WI38 (cell line): ENCODE measurements around the gene SETD2.
"Not testable (repeated sequence)": the region's sequence is repeated elsewhere in the genome, so short reads cannot be mapped to it uniquely, and the experiment has no call there.

Experiments
- H3K4me3 ChIP-seq: 2 replicates; pipeline ENCODE4 v1.5.1; 2011; ENCODE audit warnings: low read depth, mild to moderate bottlenecking, control low read depth, low read length
- TF ChIP-seq, protein P1 (sequence below): IDR thresholded peaks from 2 replicates; pipeline ENCODE4 v1.5.1; 2012; ENCODE audit warnings: low read depth, mild to moderate bottlenecking, control low read depth, low read length

SETD2 gene

DNA sequence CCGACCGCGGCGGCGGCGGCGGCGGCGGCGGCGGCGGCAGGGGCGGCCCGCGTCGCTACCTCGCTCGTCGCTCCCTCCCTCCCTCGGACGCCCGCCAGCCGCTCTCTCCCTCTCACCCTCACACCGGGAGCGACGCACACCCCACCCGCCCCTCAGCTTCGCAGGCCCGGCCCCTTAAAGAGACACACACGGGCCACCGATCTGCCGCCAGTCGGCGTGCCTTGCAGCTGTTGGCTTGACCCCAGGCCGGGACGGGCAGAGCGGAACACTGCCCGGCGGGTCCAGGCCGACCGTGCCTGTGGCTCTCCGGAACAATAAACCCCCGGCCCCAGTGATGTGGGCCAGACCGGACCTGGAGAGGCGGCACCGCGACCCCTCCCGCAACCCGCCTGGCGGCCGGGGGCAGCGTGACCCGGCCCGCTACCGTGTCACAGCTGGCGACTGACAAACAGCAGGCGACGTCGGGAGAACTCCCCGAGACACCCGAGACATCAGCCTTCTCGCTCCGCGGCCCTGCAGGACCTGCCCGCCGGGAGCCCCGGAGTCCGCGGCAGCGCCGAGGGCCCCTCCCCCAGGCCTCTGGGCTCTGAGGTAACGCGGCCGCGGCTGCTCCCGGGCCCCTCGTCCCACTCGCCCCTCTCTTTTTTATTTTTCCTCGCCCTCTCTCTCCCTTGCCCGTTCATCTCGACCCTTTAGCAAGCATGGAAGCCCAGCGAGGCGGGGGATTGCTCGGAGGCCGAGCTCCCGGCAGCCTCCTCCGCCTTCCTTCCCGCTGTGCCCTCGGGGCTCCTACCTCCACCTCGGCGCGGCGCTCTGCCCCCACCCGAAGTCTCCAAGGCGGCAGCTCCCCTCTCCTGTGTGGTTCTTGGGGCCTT is at the start of gene SETD2:
SETD2 (minus strand) TSS at position 107 of the 875 bp plus-strand sequence. CDS start 189 bp downstream, outside the sequence.
- TF ChIP-seq, protein P1, sequence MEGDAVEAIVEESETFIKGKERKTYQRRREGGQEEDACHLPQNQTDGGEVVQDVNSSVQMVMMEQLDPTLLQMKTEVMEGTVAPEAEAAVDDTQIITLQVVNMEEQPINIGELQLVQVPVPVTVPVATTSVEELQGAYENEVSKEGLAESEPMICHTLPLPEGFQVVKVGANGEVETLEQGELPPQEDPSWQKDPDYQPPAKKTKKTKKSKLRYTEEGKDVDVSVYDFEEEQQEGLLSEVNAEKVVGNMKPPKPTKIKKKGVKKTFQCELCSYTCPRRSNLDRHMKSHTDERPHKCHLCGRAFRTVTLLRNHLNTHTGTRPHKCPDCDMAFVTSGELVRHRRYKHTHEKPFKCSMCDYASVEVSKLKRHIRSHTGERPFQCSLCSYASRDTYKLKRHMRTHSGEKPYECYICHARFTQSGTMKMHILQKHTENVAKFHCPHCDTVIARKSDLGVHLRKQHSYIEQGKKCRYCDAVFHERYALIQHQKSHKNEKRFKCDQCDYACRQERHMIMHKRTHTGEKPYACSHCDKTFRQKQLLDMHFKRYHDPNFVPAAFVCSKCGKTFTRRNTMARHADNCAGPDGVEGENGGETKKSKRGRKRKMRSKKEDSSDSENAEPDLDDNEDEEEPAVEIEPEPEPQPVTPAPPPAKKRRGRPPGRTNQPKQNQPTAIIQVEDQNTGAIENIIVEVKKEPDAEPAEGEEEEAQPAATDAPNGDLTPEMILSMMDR = 0 out of 2 replicates have a peak, but pooled peaks have one; percentile 4
- H3K4me3 ChIP-seq = peak within 1 kb of the TSS; percentile 73

DNA sequence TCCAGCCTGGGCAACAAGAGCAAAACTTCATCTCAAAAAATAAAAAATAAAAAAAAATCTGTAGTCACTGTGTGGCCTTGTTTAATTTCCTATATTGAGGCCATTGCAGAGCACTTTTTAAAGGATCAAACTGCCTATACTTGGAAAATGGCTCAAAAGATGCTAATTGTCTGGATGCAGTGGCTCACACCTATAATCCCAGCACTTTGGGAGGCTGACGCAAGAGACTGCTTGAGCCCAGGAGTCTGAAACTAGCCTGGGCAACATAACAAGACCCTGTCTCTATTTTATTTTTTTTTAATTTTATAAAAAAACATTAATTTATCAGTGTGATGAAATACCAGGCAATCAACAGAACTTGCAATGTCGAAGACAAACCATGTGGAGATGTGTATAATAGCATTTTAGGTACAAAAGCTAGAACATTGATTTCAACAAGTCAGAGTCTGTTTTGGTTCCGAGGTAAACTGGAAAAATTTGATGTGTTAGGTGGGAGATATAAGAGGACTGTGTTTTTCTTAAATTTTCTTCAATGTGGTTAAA is 47.0 kb upstream of the SETD2 start:
- H3K4me3 ChIP-seq = no peak overlapping the region
- TF ChIP-seq, protein P1 = no peak

- H3K4me3 ChIP-seq = not testable (repeated sequence)
These were observed 42.1 kb upstream of the SETD2 start for GRCh38 chr3:47206022-47206421.

DNA sequence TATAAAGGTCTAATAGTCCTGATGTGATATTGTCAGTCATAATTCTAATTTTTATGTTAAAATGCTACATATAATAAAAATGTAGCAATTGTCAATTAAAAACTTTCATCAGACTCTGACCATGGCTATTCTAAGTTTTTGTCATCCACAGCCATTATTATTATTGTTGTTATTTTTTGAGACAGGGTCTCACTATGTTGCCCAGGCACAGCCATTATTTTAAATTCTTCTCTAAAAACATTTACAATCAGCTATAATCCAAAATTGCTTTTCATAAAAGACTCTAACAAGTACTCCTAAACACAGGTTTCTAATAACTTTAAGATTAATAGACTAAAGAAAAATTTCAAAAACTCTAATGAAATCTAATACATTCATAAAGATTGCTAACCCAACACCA is 41.0 kb upstream of the SETD2 start:
- TF ChIP-seq, protein P1 = no peak
- no peak overlapping the region for H3K4me3 ChIP-seq

DNA sequence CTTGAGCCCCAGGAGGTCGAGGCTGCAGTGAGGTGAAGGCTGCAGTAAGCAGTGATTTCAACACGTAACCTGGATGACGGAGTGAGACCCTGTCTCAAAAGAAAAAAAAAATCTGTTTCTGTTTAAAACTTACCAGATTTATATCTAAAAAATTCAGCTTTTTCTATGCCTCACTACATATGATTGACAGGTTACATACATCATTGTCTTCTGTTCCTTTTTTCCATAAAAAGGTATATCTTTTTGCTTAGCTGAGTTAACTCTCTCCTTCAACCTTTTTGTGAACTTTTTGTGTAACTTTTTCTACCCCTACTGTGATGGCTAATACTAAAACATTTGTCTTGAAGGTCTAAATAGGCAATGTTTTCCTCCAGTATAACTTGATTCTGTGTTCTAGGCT is 38.6 kb upstream of the SETD2 start:
- TF ChIP-seq, protein P1 = no peak
- H3K4me3 ChIP-seq = no peak overlapping the region

- TF ChIP-seq, protein P1 = no peak
- H3K4me3 ChIP-seq = no peak overlapping the region
These were observed 33.4 kb upstream of the SETD2 start for GRCh38 chr3:47197287-47197686.

GRCh38 chr3:47194994-47195393 is 31.1 kb upstream of the SETD2 start:
- H3K4me3 ChIP-seq = no peak overlapping the region
- TF ChIP-seq, protein P1 = no peak
